Forelimb muscle (tissue), 1 donor: ENCODE measurements around the gene ERGIC1. TPM values are rescaled to one million over a fixed set of nuclear protein-coding genes. Genes with fewer than 3 reads are reported as not detected.
A peak's percentile ranks its signal among the peaks of the same experiment; 100 is the strongest.
"Not testable (repeated sequence)": the region's sequence is repeated elsewhere in the genome, so short reads cannot be mapped to it uniquely, and the experiment has no call there.

Source experiments
- DNase-seq: peaks from one replicate; pipeline ENCODE4 v3.0.0-alpha.2; 2013; ENCODE audit warnings: low read depth
- polyA plus RNA-seq: library from polyadenylated mRNA; unstranded; fragments of 120-200 nt; gene quantifications from one replicate; pipeline ENCODE4 v1.2.1, GENCODE V29; 2013; ENCODE audit not compliant: insufficient read length

ERGIC1 gene
- polyA plus RNA-seq, 1 donor, result 83.4 TPM

- no peak for DNase-seq
Observed at GRCh38 chr5:172846677-172847076, 12.6 kb downstream of the ERGIC1 start.

- DNase-seq, result not testable (repeated sequence)
Observed at GRCh38 chr5:172847584-172847983, 13.5 kb downstream of the ERGIC1 start.

DNA sequence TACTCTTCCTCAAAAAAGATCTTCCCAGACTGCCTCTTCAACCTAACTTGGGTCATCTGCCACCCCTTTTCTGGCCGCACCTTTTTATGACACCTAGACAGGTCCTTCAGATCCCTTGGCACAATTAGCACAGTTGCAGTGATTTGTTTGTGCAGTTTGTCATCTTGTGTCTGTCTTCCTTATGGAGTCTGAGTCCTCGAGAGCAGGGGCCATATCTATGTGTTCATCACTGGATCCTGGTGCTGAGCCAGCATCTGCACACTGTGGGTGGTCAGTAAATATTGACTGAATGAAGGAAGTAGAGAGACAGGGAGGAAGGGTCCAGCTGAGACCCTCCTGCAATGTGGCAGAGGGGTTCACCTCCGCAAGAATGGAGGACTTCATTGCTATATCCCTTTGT lies 14.4 kb downstream of the ERGIC1 start:
- no peak for DNase-seq

- no peak for DNase-seq
Observed at GRCh38 chr5:172849606-172850453, 15.8 kb downstream of the ERGIC1 start.

DNA sequence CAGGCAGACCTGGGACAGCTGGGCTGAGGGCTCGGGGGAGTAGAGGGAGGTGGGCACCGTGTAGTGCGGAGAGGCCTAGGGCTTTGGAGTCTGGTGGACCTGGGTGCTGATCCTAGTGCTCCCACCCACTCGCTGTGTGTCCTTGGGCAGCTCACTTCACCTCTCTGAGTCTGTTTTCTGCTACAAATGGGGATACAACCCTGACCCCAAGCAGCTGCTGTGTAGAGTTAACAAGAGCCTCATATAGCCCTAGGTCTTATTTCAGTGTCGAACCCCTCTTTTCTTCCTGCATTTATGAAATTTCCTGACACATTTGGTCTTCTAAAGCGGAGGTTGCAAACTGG lies 16.4 kb downstream of the ERGIC1 start:
- no peak for DNase-seq

GRCh38 chr5:172851254-172851653 lies 17.2 kb downstream of the ERGIC1 start:
- not testable (repeated sequence) for DNase-seq

DNA sequence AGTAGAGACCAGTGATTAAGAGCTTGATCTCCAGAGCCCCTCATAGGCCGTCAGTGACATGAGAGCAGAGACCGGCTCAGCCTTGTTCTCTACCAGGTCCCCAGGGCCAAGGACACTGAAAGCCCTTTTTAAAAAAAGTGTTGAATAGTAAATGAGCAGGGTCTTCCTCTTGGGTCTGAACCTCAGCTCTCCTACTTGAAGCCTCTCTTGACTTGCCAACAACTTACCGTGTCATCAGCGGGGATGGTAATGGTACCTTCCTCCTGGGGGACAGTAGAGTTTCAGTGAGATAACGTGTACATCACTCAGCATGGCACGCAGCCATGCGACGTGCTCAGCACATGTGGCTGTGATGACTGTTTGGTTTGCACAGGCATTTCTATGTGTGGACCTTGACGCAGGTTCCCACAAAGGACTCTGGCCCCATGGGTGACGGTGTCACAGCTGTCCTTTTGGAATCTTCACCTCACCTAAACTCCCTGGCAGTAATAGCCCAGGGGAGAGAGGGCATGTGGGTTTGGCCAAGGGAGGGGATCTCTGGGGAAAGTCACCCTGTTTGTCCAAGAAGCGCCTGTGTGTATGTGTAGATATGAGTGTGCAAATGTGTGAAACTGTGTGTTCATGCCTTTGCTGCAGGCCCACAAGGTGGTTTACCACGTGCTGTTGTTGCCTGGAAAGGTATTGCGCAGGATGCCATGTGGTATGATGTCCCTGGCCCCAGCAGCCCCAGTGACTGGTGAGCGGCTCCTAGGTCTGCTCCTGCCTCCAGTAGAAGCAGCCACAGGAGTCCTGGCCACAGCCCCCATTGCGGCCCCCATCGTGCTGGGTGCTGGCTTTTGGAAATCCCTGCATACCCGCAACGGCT lies 18.7 kb downstream of the ERGIC1 start:
- no peak for DNase-seq

- no peak for DNase-seq
Observed at GRCh38 chr5:172853355-172853975, 19.4 kb downstream of the ERGIC1 start.

GRCh38 chr5:172854451-172854871 lies 20.4 kb downstream of the ERGIC1 start:
- DNase-seq, result no peak

- no peak for DNase-seq
Observed at GRCh38 chr5:172854971-172855370, 20.9 kb downstream of the ERGIC1 start.

DNA sequence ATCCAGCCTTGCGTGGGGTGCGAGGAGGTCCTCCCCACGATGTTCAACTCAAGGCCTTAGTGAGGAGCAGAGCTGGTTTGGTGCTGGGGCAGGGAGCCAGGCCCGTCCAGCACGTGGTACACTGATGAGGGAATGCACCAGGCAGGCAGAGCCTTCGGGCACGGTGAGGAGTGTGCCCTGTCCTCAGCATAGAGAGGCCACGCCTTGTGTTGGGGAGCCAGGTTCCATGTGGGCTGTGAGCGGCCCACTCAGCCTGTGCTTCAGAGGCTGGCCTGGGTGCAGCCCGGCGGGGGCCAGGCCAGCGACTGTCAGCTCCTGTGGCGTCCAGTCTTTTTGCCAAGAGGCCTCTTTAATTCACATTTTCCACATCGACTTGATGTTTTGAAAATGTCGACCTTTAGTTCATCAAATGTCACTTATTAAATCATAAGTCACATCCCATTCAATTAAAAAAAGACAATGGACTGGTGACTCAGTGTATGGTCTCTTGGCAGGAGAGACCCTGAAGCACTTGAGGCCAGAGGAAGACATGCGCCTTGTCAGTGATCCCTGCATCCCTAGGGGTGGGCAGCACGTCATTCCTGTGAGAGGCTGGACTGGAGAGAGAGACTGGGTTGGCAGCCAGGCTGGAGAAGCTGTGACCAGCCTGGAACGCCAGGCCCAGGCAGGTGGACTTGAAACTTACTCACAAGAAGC lies 21.7 kb downstream of the ERGIC1 start:
- no peak for DNase-seq

- DNase-seq, result no peak
Observed at GRCh38 chr5:172856336-172856735, 22.3 kb downstream of the ERGIC1 start.

- DNase-seq, result no peak
Observed at GRCh38 chr5:172857982-172858381, 23.9 kb downstream of the ERGIC1 start.

DNA sequence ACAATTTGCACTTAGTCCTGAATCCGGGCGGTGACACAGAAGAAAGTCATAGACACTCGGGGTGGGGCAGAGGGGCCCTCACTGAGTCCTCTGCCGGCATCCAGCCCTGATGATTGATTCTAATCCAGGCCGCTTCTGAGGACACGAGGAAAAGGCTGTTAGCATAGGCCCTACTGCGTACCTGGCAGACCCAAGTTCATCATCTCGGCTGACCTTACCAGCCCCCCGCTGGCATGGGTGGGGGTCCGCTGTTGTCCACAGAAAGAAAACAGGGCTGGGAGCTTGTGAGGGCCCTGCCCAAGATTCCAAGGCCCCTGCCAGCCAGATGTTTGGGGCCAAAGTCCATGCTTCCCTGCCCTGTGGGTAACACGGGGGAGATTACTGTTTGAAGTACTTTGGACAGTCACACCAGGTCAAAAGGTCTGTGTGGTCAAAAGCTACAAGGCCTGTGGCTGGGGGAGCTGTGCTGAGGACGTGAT lies 24.5 kb downstream of the ERGIC1 start:
- no peak for DNase-seq

DNA sequence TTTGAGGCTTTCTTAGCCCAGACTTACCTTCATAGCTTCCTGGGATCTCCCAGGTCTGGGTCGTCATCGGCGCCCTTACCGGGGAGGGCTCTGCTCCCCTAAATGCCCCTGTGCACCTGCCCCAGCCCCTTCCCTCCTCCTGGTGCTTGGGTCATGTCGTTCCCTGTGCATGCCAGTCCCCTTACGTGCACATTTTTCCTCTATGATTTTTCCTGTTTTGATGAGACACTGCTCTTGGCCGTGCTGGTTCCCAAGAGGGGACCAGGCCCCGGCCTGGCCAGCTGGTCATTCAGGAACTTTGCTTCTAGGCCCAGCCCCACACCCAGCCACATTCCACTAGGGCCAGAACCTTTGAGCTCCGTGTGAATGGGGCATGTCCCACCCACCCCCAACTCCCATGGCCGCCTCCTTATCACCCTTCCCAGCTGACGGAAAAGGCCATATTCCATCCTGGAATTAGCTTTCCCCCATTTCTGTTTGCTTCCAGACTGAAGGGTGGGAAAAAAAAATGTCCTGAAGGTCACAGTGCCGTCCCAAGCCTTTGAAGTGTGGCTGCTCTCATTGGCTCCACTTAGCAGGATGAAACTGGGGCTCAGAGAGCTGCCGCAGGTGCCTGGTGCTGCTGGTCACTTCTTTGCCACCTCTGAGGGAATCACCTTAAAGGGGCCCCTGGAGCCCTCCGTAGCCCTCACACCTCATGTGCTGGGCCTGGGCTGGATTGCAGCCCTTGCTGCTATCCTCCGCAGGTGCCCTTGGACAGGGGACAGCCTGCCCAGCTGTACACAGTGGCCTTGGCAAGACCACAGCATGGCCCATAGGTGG lies 25.1 kb downstream of the ERGIC1 start:
- no peak for DNase-seq

DNA sequence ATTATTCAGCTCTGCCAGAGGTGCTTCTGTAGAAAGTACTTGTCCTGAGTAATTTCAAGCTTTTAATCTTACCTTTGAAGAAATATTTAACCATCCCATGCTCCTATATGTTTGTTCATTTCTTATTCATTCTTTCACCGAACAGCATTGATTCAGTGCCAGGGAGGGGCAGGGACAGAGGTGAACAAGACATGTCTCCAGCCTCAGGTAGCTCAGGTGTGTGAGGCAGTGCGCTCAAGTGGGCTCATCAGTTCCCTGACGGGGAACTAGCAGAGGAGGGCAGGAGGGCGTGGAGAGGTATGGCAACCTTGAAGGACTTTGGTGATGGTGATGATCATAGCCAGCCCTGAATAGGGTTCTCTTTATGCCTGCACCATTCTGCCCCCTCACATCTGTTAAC lies 25.9 kb downstream of the ERGIC1 start:
- DNase-seq, result no peak

DNA sequence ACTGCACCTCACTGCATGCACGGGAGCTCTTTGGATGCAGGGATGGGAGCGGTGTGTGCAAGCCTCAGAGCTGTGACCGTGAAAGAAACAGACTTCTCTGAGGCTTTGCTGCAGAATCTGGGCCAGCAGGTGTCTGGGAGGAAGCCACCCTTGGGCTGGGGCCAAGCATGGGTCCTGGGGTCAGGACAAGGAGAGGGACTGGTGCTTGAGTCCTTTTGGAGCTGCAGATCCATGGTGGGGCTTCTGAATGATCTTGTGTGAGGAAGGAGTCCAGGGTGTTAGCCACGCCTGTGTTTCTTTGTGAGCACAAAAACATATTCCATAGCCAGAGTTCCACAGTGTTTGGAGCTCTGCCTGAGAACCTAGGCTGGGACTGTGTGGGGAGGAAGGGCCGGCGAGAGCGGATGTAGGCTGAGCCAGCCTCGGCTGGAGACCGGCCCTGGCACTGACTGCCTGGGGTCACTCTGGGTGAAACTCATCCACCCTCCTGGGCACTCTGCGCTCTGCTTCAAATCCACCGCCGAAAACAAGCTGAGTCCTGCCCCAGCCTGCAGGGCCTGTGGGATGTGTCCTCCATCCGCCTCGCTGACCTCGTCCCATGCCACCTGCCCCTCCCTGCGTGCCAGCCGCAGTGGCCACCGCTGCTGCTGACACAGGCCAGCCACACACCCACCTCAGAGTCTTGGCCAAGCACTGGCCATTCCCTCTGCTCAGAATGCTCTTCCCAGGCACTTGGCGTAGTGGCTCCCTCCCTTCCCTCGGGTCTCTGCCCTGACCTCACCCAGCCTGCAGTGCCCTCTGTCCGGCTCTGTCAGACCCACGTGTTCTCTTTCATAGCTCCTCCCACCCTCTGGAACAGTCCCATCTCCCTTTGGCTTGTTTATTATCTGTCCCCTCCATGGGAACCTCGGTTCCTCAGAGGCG lies 26.7 kb downstream of the ERGIC1 start:
- peak; percentile 85 for DNase-seq

DNA sequence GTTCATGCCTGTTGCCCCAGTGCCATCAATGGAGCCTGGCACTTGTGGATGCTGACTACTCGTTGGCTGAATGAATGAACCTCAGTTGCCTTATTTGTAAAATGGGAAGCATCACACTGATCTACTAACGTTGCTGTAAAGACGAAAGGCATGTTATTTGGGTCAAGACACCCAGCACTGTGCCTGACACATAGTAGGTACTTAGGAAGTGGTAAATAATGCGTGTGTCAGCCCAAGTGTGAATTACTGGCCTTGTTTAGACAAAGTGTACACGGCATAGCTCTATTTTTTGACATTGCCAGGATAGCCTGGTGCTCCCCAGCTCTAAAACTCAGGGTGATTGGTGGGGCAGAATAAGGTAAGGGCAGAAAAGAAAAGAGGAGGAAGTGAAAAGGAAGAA lies 27.4 kb downstream of the ERGIC1 start:
- DNase-seq, result no peak

GRCh38 chr5:172862165-172862801 lies 28.2 kb downstream of the ERGIC1 start:
- no peak for DNase-seq
